HG02798 (cell line): ENCODE data around the gene ZMIZ1.
A peak's percentile ranks its signal among the peaks of the same experiment; 100 is the strongest.

ENCODE experiments used
- ATAC-seq: cut with Tn5 transposase; IDR thresholded peaks from one replicate; pipeline ENCODE4 v1.9.1; 2021; ENCODE audit warnings: mild to moderate bottlenecking; ENCODE audit not compliant: unreplicated experiment, poor library complexity

ZMIZ1 gene, protein sequence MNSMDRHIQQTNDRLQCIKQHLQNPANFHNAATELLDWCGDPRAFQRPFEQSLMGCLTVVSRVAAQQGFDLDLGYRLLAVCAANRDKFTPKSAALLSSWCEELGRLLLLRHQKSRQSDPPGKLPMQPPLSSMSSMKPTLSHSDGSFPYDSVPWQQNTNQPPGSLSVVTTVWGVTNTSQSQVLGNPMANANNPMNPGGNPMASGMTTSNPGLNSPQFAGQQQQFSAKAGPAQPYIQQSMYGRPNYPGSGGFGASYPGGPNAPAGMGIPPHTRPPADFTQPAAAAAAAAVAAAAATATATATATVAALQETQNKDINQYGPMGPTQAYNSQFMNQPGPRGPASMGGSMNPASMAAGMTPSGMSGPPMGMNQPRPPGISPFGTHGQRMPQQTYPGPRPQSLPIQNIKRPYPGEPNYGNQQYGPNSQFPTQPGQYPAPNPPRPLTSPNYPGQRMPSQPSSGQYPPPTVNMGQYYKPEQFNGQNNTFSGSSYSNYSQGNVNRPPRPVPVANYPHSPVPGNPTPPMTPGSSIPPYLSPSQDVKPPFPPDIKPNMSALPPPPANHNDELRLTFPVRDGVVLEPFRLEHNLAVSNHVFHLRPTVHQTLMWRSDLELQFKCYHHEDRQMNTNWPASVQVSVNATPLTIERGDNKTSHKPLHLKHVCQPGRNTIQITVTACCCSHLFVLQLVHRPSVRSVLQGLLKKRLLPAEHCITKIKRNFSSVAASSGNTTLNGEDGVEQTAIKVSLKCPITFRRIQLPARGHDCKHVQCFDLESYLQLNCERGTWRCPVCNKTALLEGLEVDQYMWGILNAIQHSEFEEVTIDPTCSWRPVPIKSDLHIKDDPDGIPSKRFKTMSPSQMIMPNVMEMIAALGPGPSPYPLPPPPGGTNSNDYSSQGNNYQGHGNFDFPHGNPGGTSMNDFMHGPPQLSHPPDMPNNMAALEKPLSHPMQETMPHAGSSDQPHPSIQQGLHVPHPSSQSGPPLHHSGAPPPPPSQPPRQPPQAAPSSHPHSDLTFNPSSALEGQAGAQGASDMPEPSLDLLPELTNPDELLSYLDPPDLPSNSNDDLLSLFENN

DNA sequence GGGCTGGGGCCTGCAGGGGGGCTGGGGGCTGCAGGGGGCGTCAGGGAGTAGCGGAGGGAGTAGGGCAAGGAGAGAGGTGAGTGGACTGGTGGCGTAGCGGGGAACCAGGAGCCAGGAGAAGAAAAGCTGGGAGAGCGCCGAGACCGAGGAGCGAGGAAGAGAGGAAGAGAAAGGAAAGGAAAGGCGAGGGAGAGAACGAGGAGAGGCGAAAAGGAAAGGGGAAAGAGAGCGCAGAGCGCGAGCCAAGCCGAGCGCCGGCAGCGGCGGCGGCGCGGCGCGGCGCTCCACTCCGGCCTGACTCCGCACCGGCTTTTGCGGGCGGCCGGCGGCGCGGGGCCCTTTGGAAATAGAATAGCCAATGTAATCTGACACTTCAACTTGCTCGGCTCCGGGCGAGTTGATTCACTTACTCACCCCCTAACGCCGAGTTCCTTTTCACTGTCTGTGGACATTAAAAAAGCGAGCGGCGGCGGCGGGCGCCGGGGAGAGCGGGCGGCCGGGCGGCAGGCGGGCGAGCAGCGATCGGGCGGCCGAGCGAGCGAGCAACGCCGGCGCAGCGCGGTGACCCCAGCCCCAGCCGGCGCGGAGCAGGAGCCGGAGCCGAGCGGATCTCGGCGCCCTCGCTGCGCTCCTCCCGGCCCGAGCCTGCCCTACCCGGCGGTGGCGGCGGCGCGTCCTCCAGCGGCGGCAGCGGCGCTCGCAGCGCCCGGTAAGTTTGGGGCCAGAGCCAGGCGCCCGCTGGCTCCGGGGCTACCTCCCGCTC, at the start of gene ZMIZ1:
Gene ZMIZ1 (plus strand): TSS at position 405 of the 763 bp plus-strand sequence. CDS start 132,667 bp downstream, outside the sequence.
- peak; percentile 66 for ATAC-seq

DNA sequence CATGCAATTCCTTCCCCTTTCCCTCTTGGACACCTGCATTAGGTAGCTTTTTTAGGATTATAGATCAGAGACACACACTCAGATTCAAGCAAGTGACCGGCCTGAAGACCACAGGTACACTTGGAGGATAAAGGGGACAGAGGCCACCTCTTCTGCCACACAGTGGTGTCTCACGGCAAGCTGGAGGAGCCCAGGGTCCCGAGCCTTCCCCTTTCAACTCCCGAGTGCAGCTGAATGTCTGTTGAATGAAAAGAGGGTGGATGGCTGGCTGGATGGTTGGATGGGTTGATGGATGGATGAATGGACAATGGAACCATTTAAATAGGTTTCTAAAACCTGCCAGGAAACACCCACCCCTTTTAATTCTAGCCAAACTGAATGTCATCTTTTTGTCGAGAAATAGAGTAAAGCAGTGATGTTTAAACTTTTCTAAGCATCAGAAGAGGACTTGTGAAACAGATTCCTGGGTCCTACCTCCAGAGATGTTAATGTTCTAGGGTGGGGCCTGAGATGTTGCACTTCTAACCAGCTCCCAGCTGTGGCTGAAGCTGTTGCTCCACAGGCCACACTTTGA, 49.2 kb upstream of the ZMIZ1 start:
- no peak for ATAC-seq

DNA sequence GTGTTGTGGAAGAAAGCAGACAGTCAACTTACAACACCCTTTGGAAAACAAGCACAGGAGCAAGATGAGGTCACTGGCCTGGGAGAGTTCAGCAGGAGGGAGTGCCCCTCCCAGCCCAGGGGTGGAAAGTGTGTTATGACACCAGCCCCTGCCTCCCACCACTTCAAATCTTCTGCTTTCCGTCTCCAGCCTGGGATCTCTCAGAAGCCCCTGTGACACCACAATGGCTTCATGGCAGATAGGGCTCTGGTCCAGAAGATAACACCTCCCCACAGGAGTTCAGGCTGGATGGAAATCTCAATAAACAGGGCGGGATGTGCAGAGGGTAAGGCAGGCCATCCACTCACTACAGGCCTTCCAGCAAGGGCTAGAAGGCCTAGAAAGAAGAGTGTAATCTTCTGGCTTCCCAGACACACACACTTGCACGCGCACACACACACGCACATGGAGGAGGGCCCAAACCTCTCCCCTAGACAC, 48.7 kb upstream of the ZMIZ1 start:
- ATAC-seq = no peak

DNA sequence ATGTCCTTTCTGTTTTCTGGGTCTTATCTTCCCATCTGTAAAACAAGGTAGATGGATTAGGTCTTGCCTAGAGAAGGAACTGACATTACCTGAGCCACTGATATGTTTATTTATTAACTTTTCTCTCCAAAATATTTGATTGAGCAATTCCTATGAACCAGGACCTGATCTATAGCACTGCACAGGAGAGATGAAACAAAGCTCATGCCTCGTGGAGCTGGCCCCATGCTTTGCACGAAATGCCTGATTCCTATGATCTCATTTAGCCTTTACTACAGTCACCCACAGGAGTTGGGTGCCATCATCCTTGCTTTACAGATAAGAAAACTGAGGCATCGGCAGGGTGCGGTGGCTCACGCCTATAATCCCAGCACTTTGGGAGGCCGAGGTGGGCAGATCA, 48.2 kb upstream of the ZMIZ1 start:
- ATAC-seq = no peak

DNA sequence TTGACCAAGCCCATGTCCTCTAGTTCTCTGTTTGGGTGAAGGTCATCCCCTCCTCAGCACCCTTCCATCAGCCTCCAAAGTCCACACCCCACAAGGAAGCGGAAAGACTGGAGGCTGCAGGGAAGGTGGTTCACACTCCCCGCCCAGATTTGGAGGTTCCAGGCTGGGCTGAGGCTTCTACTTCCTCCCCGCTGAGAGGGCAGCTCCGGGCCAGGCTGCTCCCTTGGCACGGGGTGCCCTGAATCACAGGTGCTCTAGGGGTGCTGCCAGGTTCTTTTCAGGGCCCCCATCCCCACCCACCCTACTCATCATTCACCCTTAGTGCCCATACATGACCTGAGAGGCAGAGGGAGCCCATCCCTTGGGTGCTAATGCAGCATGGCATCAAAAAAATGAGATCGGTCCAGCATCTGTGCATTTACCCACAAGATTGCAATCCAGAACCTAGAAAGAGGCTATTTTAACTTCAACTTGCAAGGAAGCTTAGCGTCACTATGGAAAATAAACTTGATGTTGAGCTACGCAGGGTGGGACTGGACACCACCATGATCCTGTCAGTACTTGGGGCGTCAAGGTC, 47.3 kb upstream of the ZMIZ1 start:
- ATAC-seq = no peak

DNA sequence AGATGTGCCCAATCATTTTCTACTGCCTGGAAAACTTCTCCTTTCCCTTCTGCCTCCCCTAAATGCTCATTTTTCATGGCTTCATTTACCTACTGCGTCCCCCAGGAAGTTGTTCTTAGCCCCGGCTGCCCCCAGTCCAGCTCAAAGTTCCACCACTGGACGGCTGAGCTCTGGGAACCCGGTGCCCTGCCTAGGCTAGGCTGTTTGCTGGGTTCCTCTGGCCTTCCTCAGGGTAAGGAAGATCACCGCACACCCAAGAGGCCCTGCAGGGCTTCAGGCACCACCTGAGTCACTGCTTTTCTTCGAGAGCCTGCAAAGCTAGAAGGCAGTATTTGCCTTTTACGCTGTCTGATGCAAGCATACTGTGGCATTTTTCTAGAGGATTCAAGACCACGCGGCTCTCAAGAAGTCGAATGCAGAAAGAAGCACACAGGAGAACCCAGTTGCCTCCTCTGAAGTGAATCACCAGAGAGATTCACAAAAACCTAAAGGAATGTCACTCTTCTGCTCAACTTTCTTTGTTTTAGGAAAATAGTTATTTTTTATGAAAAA, 46.7 kb upstream of the ZMIZ1 start:
- ATAC-seq = no peak

DNA sequence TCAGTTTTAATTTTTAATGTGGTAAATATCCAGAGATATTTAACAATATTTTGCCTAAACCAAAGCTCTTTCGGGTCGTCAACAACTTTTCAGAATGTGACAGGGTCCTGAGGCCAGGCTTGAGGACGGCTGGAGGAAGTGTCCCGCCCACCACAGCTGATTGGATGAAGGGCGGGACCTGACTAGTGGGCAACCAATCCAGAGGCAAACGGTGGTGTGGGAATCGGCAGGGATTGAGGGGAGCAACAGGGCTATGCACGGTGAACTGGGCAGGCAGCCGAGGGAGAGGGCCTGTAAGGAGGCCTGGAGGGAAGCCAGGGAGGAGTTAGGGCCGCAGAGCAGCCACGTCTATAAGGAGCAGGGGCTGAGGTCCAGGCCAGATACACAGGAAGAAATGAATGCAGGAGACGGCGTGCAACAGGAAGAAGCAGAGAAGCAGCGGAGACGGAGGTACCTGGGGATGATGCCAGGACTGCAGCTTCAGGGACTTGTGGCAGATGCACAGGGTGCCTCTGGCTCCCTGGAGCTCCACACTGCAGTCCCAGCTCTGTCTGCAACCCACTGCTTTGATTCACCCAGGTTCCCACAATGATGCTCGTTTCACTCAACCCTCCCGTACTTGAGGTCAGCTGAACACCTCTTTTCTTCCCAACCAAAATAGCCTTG, 46.1 kb upstream of the ZMIZ1 start:
- no peak for ATAC-seq

DNA sequence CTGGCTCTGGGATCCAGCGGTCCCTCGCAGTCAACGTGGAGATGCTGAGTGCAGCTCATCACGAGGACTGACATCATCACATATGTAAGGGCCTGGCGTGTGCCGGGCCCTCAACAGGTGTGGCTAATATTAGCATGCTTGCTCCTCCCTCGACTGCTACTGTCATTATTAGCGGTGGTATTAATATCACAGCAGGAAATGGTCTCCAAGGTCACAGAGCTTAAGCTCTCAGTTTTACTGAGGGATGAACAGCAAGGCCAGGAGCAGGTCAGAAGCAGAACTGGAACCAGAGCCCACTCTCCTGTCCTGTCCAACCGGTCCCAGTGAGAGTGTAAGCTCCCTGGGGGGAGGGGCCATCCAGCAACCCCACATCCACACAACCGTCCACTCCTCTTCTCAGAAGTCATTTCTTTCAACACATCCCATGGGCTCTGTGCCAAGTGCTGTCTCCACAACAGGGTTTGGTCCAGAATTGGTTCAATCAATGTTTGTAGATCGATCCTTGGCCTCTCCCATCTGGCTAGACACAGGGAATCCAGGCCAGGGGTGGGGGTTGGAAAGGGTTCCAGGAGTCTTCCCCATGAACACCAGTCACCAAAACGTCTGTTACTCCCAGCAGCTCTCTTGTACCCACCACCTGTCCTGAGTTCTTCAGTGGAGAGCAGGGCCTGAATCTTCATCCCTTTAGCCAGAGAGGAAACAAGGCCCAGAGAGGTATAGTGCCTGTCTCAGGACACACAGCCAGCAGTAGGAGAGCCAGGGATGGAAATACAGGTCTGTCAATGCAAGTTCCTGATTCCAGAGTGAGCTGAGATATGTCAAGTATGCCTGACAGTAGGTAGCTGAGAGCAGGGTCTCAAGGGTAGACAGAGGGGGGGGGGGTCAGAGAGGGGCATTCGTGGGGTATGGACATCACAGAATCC, 45.3 kb upstream of the ZMIZ1 start:
- no peak for ATAC-seq

DNA sequence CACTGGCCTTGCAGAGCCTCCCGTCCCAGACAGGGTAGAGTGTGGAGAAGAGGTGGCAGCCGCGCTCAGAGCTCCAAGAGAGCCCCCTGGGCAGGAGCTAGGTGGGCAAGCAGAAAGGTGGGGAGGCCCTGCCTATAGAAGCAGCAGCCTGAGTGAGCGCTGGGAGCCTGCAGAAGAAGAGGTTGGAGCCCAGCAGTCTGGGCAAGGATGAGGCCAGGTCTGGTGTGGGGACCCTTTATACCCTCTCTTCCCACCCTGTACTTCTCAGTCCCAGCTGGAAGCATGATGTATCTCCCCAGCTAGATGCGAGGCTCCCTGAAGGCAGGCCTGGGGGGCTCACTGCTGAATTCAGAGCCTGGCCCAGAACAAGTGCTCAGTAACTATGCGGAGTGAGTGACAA, 44.5 kb upstream of the ZMIZ1 start:
- no peak for ATAC-seq

DNA sequence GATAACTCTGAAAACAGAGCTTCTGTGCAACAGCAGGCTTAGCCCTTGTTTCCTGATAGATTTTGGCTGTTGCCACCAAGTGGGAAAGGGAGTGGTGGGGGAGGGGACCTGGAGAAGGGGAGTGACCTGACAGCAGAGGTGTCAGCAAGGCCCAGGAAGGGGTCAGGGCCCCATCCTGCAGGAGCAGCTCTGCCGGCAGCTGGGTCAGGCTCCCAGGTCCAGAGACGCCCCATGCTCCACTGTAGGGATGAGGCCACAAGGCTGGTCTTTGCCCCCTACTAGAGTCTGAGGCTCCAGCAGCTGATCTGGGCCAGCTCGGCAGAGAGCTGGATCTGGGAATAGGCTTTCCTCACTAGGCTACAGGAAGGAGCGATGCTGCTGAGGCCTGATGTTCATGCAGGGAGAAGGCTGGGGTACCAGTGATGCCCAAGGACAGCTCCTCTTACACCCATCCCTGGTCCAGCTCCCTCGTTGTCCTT, 44.0 kb upstream of the ZMIZ1 start:
- ATAC-seq = no peak

DNA sequence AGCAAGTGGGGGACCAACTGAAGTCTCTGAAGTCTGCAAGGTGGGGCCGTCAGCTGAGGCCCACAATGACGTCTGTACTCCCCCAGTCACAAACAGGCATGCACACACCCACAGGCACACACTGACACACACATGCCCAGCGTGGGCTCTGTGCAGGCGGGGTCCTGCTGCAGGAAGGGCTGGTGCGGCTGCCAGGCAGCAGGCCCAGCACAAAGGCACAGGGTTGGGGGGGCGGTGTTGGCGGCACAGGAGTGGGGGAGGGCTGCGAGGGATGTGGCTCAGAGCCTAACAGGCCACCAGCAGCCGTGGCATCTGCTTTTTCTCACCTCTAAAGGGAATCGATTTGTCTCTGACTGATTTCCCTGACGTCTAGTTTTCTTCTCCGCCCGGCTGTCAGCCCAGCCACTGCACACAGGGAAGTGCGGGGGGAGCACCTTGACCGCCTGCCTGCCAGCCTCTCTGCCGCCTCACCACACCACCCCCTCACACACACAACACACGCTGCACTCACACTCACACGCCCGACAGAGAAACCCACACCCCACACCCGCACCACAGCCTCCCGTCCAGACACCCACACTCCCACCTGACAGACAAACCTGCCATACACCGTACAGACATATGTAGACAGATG, 43.5 kb upstream of the ZMIZ1 start:
- no peak for ATAC-seq

DNA sequence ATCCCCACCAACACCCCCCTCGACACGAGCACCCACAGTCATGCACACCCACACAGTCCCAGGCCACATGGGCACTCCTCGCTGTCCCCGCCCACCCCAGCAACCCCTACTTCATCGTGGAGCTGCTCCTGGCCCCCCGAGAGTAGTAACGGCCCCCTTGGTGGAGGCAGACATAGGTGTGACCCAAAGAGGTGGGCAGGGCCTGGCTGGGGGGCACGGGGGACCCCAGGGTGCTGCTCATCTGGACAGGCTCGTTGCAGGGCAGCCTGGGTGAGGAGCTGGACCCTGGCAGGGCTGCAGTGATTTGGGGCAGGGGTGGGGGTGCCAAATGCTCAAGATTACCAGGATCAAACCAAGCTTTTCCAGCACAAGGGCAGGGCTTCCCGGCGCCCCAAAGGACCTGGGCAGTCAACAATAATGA, 42.4 kb upstream of the ZMIZ1 start:
- ATAC-seq = no peak

DNA sequence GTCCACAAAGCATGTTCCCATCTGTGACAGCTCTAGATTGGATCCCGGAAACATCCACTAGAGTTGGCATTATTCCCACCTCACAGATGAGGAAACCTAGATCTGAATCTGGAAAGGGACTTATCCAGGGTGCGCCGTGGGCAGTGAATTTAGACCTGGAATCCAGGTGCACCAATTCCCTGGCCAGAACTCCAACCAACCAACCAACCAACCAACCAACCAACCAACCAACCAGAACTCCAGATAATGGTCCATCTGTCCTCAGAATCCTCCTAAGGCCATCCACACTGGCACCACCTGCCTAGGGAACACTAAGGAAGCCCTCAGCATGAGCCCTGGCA, 42.0 kb upstream of the ZMIZ1 start:
- no peak for ATAC-seq

DNA sequence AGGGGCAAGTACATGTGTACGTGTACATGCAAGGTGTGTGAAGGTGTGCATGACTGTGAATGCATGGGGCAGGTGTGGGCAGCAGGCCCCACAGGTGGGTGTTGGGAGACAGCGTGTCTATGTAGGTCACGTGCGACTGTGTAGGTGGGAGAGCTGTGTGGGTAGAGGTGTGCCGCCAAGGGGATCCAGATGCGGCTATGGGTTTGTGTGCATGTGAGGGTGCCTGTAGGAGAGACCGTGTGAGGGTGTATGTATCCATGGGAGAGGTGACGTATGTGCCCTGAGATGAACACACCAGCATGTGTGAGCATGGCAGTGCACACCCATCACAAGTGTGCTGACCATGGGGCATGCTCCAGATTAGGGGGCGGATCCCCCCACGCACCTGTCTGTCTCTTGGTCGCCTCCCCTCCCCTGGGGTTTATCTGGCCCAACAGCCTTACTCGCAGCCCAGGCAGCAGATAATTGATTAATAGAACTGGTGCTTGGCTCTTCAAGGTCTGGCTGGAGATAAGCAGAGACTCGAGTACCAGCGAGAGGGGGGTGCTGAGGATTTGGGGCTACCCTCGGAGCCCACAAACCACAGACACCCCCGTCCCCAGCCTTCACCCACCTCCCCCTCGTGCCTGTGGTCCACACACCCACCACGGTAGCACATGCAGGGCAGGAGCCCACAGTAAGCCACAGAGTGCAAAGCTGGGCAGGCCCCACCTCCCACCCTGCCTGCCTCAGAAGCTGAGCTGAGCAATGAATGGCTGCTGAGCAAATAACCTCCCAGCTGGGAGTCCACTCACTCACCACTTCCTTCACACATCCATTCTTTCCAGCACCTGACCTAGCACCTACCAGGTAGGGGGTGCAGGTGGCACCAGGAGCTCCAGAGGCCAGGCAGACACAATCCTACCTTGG, 41.4 kb upstream of the ZMIZ1 start:
- ATAC-seq = no peak

DNA sequence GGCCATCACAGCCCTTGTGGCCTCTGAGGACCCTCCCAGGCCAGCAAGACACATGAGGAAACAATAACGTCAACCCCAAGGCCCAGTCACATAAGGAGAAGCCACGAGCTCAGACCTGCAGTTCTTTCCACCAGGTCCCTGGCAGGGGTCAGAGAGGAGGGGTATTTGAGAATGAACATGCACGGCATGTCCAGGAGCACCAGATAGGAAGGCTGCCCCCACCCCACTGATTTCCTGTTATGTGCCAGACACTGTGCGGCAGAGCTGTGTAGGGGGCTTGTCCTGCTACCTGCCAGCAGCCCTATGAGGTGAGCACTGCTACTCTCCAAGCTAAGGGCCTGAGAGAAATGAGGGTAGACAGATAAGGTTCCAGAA, 40.7 kb upstream of the ZMIZ1 start:
- ATAC-seq = no peak

DNA sequence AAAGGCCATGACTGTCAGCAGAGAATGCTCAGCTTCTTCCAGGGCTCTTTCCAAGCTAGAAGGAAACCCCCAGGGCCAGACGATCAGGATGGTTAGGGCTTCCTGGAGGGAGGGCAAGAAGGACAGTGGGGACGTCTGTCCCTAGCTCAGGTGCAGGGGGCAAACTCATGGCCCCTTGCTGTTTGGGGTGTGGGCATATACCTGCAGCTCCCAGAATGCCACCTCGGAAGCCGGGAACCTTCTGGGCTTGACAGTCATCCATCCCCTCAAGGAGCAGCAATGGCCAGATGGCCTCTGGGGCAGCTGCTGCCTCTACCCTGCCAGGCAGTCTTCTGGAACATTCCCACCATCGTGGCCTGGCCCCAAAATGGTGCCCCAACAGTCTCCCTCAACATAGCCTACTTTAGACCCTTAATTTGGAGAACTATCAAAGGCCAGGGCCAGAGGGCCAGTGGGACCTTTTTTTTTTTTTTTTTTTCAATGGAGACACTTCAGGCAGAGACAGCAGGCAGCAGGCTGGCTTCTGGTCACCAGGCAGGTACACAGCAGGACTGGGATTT, 40.2 kb upstream of the ZMIZ1 start:
- no peak for ATAC-seq
